Measurements from ENCODE around the gene CDR2. TPM values are rescaled to one million over a fixed set of nuclear protein-coding genes. Genes with fewer than 3 reads are reported as not detected.

CDR2 gene
- total and polyA plus RNA-seq, 2 of the 13 experiments (the other 11 are each of a cell fraction or from before 2014, with no cell fraction given) = 59.0 to 78.9 TPM

GRCh38 chr16:22370038-22370820 lies 4.2 kb downstream of the CDR2 start (continued):
- TF ChIP-seq RCOR2 (CRISPR knock-in tag; IDR thresholded peaks at IDR 0.05) = no peak
- TF ChIP-seq MBNL3 (CRISPR knock-in tag; conservative IDR thresholded peaks at IDR 0.05) = no peak
- TF ChIP-seq GTF3A (CRISPR knock-in tag; conservative IDR thresholded peaks at IDR 0.05) = no peak
- TF ChIP-seq TOPORS (CRISPR knock-in tag; IDR thresholded peaks at IDR 0.05) = 0 out of 2 replicates have a peak, but pooled peaks have one; percentile 10
- TF ChIP-seq, protein P1, sequence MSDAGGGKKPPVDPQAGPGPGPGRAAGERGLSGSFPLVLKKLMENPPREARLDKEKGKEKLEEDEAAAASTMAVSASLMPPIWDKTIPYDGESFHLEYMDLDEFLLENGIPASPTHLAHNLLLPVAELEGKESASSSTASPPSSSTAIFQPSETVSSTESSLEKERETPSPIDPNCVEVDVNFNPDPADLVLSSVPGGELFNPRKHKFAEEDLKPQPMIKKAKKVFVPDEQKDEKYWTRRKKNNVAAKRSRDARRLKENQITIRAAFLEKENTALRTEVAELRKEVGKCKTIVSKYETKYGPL (CRISPR knock-in tag; IDR thresholded peaks at IDR 0.05) = no peak
- TF ChIP-seq ZNF589 (CRISPR knock-in tag; conservative IDR thresholded peaks at IDR 0.05) = no peak
- no peak for TF ChIP-seq PRMT3 (CRISPR knock-in tag; IDR thresholded peaks at IDR 0.05; ENCODE audit: borderline replicate concordance, low read depth)
- no peak for TF ChIP-seq ELF1 (CRISPR knock-in tag; IDR thresholded peaks at IDR 0.05)
- no peak for TF ChIP-seq KLF13 (CRISPR knock-in tag; IDR thresholded peaks at IDR 0.05)
- no peak for TF ChIP-seq ZNF564 (CRISPR knock-in tag; IDR thresholded peaks at IDR 0.05)
- no peak for TF ChIP-seq POLR2AphosphoS5 (IDR thresholded peaks at IDR 0.05; ENCODE audit: low read depth, low read length)
- TF ChIP-seq MIER3 (CRISPR knock-in tag; IDR thresholded peaks at IDR 0.05; ENCODE audit: borderline replicate concordance) = no peak
- no peak for TF ChIP-seq ZFP82 (CRISPR knock-in tag; IDR thresholded peaks at IDR 0.05; ENCODE audit: borderline replicate concordance)
- TF ChIP-seq NCOA1 (CRISPR knock-in tag; IDR thresholded peaks at IDR 0.05) = no peak
- TF ChIP-seq GLI4 (CRISPR knock-in tag; IDR thresholded peaks at IDR 0.05; ENCODE audit: borderline replicate concordance) = no peak
- TF ChIP-seq ZNF317 (CRISPR knock-in tag; IDR thresholded peaks at IDR 0.05) = 0 out of 2 replicates have a peak, but pooled peaks have one; percentile 32
- TF ChIP-seq AHDC1 (CRISPR knock-in tag; IDR thresholded peaks at IDR 0.05; ENCODE audit: borderline replicate concordance) = peak; percentile 47; the same call in 1 of the 2 replicates
- TF ChIP-seq ZNF614 (CRISPR knock-in tag; IDR thresholded peaks at IDR 0.05; ENCODE audit: borderline replicate concordance) = 0 out of 2 replicates have a peak, but pooled peaks have one; percentile 6
- no peak for TF ChIP-seq IKZF4 (CRISPR knock-in tag; IDR thresholded peaks at IDR 0.05; ENCODE audit: borderline replicate concordance, low read depth, not compliant biosample characterization)
- TF ChIP-seq HDAC2 (CRISPR knock-in tag; IDR thresholded peaks at IDR 0.05) = 0 out of 2 replicates have a peak, but pooled peaks have one; percentile 24
- no peak for TF ChIP-seq ZBTB2 (CRISPR knock-in tag; IDR thresholded peaks at IDR 0.05; ENCODE audit: low read depth)
- no peak for TF ChIP-seq SSRP1 (CRISPR knock-in tag; IDR thresholded peaks at IDR 0.05)
- no peak for TF ChIP-seq CCDC6 (CRISPR knock-in tag; IDR thresholded peaks at IDR 0.05)

Data from HepG2 (cell line).